ENCODE measurements around the gene TRIM27.

- TF ChIP-seq CTCF (IDR thresholded peaks at IDR 0.05; ENCODE audit: poor library complexity) (no peak), EZH2 (IDR thresholded peaks at IDR 0.05; ENCODE audit: borderline replicate concordance) (no peak)
These were observed 39.2 kb downstream of the TRIM27 start for GRCh38 chr6:28884423-28885131.

Data from hepatocyte (in vitro differentiated cells).